HG03469 (cell line): ENCODE data around the gene LHFPL3.
"Not testable (repeated sequence)": the region's sequence is repeated elsewhere in the genome, so short reads cannot be mapped to it uniquely, and the experiment has no call there.

Experiments used
- ATAC-seq: cut with Tn5 transposase; IDR thresholded peaks from one replicate; pipeline ENCODE4 v1.9.1; 2021; ENCODE audit warnings: mild to moderate bottlenecking, moderate library complexity, moderate number of reproducible peaks; ENCODE audit not compliant: unreplicated experiment

The LHFPL3 gene

DNA sequence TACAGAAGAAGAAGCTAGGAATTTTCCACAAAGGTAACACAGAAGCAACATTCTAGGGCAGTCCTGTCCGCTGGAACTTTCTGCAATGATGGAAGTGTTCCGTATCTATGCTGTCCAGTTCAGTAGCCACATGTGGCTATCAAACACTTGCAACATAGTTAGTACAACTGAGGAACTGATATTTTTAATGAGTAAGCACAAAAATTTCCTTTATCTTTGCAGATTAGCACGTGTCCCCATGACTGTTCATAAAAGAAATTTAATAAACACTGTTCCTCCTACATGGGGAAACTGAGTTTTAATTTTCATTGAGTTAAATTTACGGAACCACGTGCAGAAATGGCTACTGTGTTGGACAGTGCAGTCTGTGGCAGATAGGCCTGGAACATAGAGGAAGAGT lies 349.2 kb downstream of the LHFPL3 start:
- no peak for ATAC-seq

DNA sequence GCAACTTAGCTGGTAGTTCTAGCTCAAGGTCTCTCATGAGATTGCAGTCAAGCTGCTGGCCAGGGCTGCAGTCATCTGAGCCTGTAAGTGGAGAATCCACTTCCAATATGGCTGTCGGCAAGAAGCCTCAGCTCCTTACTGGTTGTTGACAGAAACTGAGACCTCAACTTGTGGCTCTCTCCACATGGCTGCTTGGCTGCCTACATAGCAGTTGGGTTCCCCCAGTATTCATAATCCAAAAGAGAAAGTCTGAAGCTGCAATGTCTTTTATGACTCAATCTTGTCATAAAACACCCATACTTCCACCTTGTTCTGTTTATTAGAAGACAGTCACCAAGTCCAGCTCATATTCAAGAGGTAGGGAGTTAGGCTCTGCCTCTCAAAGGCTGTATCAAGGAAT lies 350.7 kb downstream of the LHFPL3 start:
- ATAC-seq = no peak

DNA sequence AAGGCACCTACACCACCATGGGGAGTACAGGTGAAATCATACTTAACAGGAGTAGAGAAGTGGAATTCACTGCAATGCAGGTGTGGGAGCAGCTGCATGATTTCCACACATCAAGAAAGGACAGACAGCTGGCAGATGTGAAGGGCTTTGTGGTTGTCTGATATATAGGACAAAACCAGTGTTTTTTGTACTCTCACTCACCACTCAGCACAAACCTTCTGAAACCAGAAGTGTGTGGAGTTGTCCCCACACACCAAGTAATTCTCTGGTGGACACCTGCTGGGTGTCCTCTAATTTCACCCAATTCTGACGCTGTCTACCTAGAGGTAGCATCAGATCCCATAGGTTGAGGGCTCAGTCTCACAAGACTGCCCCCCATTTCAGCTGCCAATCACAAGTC lies 357.9 kb downstream of the LHFPL3 start:
- no peak for ATAC-seq

DNA sequence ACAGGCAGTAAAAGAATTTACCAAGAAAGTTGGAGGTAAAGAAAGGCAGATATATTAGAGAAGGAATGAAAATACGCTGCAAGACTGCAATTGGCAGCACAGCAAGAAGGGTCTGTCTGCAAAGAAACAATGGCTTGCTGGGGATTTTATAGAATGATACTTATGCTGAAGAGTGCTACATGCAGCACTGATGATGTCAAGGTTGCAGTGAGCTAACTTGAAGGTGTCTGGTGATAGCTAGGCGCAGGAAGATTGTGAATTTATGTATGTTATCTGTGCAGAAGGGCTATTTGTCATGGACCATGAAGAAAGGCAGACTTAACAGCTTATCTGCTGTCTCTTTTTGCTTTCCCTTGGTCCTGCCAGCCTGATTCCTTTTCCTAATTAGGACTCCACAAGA lies 366.3 kb downstream of the LHFPL3 start:
- no peak for ATAC-seq

DNA sequence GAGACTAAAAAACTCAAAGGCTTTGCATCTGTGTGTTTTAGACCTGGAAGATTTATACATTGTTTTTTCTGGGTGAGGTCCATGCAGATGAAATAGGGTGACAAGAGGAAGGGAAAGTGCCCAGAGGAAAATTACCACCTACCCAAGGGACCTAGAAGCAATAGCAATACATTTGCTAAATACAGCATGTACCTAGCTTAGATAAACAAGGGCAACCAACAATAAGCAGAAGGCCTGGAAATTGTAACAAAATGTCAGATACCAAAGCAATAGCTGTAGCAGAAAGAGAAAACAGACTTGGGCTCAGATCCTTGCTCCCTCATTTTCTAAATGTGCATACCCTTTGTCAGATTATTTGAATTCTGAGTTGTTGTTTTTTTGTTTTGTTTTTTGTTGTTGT lies 367.2 kb downstream of the LHFPL3 start:
- ATAC-seq = no peak

DNA sequence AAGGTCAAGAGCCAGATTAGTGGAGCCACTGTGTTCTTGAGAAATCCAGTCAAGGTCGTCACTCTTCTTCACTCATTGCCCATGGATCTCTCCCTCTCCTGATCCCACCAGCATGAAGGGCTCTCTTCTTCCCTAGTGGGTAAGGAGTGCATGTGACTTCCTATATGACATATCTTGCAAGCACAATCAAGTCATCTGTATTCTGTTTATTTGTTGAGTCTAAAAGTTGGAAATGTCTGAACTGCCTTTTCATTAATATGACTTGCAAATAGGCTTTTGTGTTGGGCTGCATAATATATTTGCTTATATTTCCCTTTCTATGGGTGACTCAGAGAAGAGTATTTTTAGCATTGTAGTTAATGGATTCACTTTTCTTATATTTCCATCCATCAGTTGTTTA lies 371.9 kb downstream of the LHFPL3 start:
- no peak for ATAC-seq

DNA sequence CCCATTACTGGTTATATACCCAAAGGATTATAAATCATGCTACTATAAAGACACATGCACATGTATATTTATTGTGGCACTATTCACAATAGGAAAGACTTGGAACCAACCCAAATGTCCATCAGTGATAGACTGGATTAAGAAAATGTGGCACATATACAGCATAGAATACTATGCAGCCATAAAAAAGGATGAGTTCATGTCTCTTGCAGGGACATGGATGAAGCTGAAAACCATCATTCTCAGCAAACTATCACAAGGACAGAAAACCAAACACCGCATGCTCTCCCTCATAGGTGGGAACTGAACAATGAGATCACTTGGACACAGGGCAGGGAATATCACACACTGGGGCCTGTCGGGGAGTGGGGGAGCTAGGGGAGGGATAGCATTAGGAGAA lies 392.6 kb downstream of the LHFPL3 start:
- ATAC-seq = not testable (repeated sequence)

DNA sequence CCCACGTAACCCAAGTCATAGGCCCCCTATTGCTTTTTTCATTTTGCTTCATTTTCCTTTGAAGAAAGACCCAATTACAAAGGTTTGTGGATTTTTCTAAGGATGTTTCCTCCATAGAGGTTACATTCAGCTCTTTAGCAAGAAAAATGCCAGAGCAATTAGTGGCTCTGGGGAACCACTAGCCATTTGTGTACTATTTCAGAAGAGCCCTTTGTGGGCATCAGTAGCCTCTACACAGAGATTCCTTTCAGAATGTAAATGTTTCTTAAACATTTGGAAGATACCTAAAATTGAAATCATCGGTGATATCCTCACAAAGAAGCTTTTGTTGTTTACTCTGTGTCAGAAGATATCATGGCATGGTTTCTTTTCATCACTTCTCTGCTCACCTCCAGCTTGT lies 394.6 kb downstream of the LHFPL3 start:
- ATAC-seq = no peak

DNA sequence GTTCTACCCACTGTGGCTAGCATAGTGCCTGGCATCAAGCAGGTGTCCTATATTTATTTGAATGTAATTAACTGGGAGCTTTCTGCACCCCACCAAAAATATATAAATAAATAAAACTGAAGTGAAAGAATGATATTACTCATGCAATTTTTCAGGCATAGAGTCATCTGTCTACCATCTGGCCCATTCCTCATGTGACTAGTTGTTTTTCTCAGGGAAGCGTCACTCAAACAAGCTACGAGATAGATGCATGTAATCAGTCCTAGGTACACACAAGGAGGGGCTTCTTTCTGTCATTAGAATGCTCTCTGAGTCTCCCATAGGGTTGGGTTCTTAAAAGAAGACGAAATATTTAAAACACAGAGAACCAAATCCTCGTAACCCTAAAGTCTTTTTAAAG lies 430.1 kb downstream of the LHFPL3 start:
- ATAC-seq = no peak

DNA sequence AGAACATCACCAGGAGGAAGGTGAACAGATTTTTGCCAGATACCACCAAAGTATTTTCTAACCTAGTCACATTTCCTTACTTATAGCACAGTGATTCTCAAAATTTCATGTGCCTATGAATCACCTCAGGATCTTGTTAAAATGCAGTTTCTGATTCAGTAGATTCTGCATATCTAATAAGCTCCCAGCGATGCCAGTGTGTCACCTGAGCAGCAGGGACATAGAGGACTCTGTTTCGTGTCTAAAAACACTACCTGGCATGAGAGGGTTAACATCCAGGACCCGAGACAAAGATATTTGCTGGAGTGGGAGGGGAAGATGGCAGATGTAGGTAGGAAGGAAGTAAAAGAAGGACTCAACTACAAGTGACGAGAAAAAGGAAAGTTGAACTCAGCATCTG lies 433.5 kb downstream of the LHFPL3 start:
- ATAC-seq = no peak

DNA sequence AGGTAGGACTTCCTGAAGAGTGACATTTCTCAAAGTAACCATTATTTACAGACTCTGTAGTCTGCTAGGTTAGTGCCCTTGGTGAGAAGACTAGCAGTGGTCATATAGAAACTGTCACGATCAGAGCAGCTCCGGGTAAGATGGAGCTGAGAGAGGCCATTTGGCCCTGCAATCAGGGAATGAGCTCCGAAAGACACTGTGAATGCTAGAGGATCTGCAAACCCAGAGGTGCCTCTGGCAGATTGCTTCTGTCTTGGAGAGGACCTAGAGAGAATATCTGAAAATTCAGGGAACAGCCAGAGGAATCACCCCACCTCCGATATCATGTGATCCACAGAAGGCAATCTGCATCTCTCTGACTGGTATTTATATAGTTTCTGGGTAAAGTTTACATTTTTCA lies 438.7 kb downstream of the LHFPL3 start:
- ATAC-seq = no peak

DNA sequence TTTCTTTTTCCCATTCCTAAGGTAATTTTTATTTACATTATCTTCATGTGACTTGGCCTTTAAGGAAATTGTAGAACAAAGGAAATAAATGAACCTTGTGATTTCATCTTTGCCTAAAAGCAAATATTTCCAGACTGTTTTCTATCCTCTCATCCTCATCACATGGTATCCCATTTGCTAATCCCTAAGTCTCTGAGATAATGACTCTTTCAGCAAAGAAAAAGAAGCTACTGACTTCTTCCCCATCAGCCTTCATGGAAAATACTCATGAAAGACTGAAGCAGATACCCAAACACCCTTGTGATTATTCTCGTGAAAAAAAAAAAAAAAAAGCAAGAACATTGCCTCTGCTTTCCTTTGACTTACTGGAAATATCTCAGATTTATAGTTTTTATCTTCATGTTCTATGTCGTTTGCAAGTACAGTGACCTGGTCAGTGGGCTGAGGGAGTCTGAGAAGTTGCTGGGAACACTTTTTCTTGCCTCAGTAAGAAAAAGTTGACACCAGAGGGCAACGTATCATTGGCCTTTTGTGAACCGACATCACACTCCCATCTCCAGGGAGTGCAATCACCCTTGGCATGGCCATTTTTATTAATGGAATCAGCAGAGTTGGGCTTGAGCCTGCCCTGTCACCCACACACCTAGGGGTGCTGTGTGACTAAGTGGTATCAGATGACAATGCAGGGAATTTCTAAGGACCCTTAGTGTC lies 439.6 kb downstream of the LHFPL3 start:
- no peak for ATAC-seq

DNA sequence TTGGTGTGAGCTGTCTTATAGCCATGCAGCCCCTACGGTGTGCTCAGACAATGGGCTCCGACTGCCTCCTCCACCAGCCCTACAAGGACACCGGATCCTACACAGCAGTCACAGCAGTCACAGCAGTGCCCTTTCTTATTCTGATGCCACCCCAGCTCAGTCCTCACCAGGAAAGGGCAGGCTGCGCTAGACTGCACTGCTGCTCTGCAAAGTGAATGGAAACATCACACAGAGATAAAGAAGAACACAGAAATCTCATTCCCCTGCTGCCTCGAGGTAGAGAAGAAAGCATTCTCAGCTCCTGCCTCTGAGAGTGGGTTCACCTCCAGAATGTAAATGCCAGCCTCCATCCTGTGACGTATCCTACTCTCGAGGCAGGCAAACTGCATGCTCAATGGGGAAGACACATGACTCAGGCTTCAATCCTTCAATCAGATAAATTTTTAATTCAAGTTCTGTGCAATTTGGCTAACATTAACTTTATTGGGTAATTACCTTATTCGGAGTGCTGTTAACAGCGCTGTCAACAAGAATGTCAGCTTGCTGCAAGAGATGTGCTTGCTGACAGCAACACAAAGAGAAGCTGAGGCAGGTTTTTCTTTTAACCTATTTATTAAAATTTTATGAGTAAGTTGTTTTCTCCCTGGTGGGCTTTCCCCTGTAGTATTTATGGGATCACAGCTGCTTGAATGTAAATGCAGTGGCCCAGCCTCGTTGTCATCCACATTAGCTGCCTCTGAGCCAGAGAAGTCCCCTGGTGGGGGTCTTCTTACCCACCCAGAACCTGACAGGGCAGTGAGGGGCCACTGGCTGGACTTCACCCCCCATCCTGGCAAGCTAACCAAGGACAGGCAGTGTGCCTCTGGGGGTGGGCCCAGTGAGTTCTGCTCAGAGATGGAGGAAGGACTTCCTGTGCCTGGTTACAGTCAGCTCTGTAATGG lies 444.3 kb downstream of the LHFPL3 start:
- no peak for ATAC-seq

DNA sequence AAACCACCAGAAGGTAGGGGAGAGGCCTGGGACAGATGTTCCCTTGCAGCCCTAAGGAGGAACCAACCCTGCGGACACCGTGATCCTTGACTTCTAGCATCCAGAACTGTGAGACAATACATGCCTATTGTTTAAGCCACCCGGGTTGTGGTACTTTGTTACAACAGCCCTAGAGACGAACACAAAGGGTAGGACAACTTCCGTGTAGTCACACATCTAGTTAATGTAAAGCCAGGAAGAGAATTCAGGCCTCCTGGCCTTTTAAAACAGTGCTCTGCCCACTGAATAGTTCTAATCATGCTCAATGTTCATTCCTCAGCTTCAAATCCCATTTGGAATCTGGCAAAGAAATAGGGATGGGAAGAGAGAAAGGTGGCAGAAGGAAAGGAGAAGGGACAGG lies 445.4 kb downstream of the LHFPL3 start:
- no peak for ATAC-seq

DNA sequence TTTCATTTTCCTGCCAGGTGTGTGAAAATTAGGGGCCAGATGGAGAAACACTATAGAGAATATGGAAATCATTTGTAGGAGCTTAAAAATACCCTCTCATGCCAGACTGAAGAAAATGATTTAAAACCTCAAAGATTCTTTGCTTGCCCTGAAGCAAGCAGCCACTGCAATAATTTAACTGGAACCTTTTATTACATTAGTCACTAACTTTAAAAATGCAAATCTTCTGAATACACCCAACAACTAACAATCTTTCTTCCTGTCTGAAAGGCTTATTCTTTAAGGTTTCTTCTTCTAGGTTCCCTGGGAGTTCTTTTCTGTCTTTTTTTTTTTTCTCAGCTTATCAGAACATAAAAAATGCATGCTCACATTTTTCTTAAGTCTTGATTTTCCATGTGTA lies 447.1 kb downstream of the LHFPL3 start:
- ATAC-seq = no peak

DNA sequence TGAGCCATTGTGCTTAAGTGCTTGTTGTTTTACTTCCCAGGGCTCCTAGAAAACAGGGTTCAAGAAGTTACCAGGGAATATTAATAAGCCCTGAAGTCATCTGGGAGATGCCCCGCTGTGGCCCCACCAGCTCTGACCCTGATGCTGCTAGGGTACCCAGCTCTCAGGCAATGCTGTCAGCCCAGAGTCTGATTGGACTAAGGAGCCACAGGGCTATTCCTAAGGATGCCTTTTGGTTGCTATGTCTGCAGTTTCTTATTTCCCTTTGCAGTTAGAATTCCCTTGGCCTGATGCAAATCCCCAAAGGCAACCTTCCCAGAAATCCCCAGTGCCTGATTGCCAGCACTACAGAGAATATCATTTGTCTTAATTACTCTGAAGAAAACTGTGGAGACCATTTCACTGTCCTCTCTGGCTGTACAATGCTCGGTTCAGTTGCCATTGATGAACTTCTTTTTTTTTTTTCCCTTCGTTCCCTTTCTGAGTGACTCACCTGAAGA lies 448.9 kb downstream of the LHFPL3 start:
- no peak for ATAC-seq

DNA sequence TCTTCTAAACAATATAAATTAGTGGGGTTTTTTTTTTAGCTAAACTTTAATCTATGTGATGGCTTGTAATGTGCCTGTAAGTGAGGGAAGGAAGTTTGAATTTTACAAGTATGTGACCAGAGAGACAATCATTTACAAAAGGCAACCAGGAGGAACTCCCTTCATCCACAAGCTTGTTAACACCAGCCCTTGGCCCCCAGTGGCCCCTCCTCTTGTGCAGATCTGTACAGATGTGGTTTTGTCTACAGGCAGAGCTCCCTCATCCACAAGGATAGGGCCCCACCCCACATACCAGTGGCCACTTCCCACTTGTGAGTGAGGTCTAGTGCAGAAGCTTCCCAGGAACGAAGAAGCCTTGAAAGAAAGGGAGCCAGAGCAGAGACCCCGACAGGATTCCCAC lies 451.5 kb downstream of the LHFPL3 start:
- no peak for ATAC-seq

DNA sequence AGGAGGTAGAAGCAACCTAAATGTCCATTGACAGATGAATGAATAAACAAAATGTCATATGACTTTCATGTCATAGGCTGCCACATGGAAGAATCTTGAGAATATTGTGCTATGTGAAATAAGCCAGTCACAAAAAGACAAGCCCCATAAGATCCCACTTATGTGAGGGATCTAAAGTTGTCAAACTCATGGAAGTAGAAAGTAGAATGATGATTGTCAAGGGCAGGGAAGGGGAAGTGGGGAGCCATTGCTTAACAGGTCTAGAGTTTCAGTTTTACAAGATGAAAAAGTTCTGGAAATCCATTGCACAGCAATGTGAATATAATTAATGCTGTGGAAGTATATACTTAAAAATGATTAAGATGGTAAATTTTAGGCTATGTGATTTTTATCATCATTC lies 456.3 kb downstream of the LHFPL3 start:
- no peak for ATAC-seq

DNA sequence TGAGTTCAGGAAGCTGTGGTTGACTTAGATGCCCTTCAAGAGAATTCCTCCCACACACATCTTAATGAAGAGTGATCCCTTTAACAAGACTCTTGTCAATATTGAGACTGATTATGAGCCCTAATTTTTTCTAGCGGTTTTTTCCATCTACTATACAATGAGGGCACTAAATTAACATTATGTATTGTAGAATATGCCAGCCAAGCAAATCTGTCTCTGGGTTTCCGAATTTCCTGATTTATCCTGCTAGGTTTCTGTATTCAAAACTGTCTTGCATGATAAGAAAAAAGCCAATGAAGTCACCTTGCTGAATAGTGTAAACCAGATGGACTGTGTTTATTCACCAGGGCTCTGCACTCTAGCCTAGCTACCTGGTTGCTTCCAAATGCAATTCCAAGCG lies 461.4 kb downstream of the LHFPL3 start:
- ATAC-seq = no peak

DNA sequence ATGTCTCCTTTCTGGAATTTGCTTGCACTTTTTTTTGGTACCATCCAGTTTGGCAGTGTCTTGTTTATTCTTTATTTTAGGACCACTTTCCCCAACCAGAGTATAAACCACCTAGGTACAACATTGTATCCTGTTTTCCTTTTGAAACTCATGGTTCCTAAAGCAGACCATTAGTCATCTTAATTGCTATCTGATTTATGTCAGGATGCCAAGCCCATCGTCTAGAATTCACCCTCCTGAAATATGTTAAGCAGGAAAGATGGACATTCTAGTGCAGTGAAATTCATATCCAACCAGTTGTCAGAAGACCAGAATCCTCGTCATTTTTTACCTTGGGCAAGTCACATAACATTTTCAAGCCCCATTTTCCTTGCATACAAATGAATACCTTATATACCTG lies 462.0 kb downstream of the LHFPL3 start:
- ATAC-seq = no peak

DNA sequence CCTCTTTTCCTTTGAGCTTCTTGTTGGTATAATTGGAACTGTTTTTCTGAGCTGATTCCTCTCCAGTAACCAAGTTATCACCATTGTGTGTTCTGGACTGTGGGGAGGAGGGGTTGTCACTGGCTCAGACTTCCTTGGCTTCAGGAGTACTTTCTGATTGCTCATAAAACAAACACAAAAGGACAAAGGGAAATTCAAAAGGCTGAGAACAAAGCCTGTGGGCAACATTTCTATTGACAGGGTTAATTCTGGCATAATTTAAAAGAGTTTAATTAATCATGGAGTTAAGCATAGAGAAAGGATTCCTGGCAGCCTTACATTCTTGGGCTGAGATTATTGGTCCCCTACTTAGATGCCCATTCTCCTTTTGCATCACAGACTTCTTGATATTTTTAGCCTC lies 462.7 kb downstream of the LHFPL3 start:
- no peak for ATAC-seq

DNA sequence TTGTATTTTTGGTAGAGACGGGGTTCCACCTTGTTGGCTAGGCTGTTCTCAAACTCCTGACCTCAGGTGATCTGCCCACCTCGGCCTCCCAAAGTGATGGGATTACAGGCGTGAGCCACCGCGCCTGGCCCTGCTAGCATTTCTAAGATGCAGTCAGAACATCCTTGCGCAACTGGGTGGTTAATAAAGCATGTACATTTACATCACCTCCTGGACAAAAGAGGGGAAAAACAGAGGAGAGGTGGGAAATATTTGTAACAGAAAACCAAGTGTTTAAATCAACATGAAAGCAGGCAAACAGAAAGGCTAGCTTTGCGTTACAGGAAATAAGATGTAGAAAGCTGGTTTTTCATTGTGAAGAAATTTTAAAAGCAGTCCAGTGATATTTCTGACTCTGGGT lies 464.7 kb downstream of the LHFPL3 start:
- ATAC-seq = no peak
